Upper lobe of right lung (tissue), 1 donor: ENCODE results near the gene FCMR. TPM values are rescaled to one million over a fixed set of nuclear protein-coding genes. Genes with fewer than 3 reads are reported as not detected.
A peak's percentile ranks its signal among the peaks of the same experiment; 100 is the strongest.

Experiments
- ATAC-seq: fragments of 200-7000 bp; cut with Tn5 transposase; one replicate; pipeline ENCODE4 v1.9.1; 2020; ENCODE audit warnings: mild to moderate bottlenecking, moderate library complexity
- DNase-seq: peaks from one replicate; pipeline ENCODE4 v3.0.0-alpha.2; 2020
- H3K27ac ChIP-seq: fragments of 200-600 bp; one replicate; pipeline ENCODE4 v1.8.0; 2022
- H3K27me3 ChIP-seq: fragments of 200-600 bp; one replicate; pipeline ENCODE4 v1.8.0; 2022; ENCODE audit warnings: mild to moderate bottlenecking
- H3K36me3 ChIP-seq: fragments of 200-600 bp; one replicate; pipeline ENCODE4 v1.8.0; 2022
- H3K4me1 ChIP-seq: fragments of 200-600 bp; one replicate; pipeline ENCODE4 v1.8.0; 2022
- H3K4me3 ChIP-seq: fragments of 200-600 bp; one replicate; pipeline ENCODE4 v1.8.0; 2022; ENCODE audit warnings: mild to moderate bottlenecking
- H3K9me3 ChIP-seq: fragments of 200-600 bp; one replicate; pipeline ENCODE4 v1.8.0; 2022
- CTCF ChIP-seq: fragments of 200-600 bp; IDR thresholded peaks from one replicate; pipeline ENCODE4 v1.8.0; 2022; ENCODE audit warnings: antibody characterized with exemption
- intact Hi-C: fragments of 100-400 bp; cut with DNase I; formaldehyde crosslinking; loops from one replicate; pipeline ENCODE4 v1.11.0; 2022
- total RNA-seq: library from RNA; stranded (reverse); fragmentation: NEBNext Ultra II Directional; extraction: Animal tissue kit (Norgen Biotek cat#: 25700); gene quantifications from one replicate; pipeline ENCODE4 v1.2.1, GENCODE V29; 2021
- donor health status: DM: no; HTN: yes; CAD: no; lungs with severe emphysema.

FCMR gene
- total RNA-seq, 1 donor from 2014 or later: 12.6 TPM

- Histone ChIP-seq H3K27ac (no peak overlapping the region), H3K4me1 (peaks cover 12% of the 10 kb centered on the region), H3K4me3 (no peak overlapping the region), H3K36me3 (peaks cover 8% of the 10 kb centered on the region), H3K27me3 (no peaks in the 10 kb centered on the region), H3K9me3 (no peaks in the 10 kb centered on the region)
- DNase-seq (no peak), ATAC-seq (no peak)
- intact Hi-C loops: no loop called here
- TF ChIP-seq CTCF: no peak
These were observed 21.6 kb downstream of the FCMR start for GRCh38 chr1:206900149-206900548.

- H3K4me3 ChIP-seq: no peak overlapping the region
- ATAC-seq: no peak
- H3K27ac ChIP-seq: no peak overlapping the region
- no peaks in the 10 kb centered on the region for H3K27me3 ChIP-seq
- H3K36me3 ChIP-seq: peaks cover 8% of the 10 kb centered on the region
- TF ChIP-seq CTCF: no peak
- H3K4me1 ChIP-seq: peaks cover 12% of the 10 kb centered on the region
- DNase-seq: no peak
- intact Hi-C loops: no loop called here
- H3K9me3 ChIP-seq: no peaks in the 10 kb centered on the region
These were observed 22.0 kb downstream of the FCMR start for GRCh38 chr1:206899717-206900116.

GRCh38 chr1:206898915-206899431, 22.8 kb downstream of the FCMR start:
- no peak overlapping the region for H3K4me3 ChIP-seq
- DNase-seq: no peak
- no peak overlapping the region for H3K27ac ChIP-seq
- no peak for ATAC-seq
- intact Hi-C loops: no loop called here
- H3K36me3 ChIP-seq: peaks cover under 1% of the 10 kb centered on the region
- no peaks in the 10 kb centered on the region for H3K27me3 ChIP-seq
- peaks cover 12% of the 10 kb centered on the region for H3K4me1 ChIP-seq
- TF ChIP-seq CTCF: no peak
- no peaks in the 10 kb centered on the region for H3K9me3 ChIP-seq

GRCh38 chr1:206898089-206898914, 23.4 kb downstream of the FCMR start:
- Histone ChIP-seq H3K27me3 (no peaks in the 10 kb centered on the region), H3K27ac (no peak overlapping the region), H3K9me3 (no peaks in the 10 kb centered on the region), H3K36me3 (no peaks in the 10 kb centered on the region), H3K4me3 (no peak overlapping the region), H3K4me1 (peaks cover 12% of the 10 kb centered on the region)
- DNase-seq (no peak), ATAC-seq (no peak)
- intact Hi-C loops: no loop called here
- TF ChIP-seq CTCF: no peak

- Histone ChIP-seq H3K4me3 (no peak within 1 kb of the TSS), H3K9me3 (no peaks in the 10 kb centered on the region), H3K27ac (peak within 1 kb of the TSS; percentile 6), H3K27me3 (no peaks in the 10 kb centered on the region), H3K36me3 (no peaks in the 10 kb centered on the region), H3K4me1 (peaks cover 16% of the 10 kb centered on the region)
- TF ChIP-seq CTCF: no peak
- no peak for DNase-seq
- intact Hi-C loops: no loop called here
- no peak for ATAC-seq
These were observed 24.6 kb downstream of the FCMR start, which contains the start of gene IL24 for GRCh38 chr1:206897175-206897574. TSS of gene IL24 (plus strand) at chr1:206897443. CDS start at chr1:206897833, 390 bp downstream.
